Ectodermal cell (in vitro differentiated cells): Measurements from ENCODE around the gene UNC119.

Experiments used
- H3K27ac ChIP-seq: 2 replicates; pipeline ENCODE4 v1.7.0; 2013; ENCODE audit warnings: mild to moderate bottlenecking, low read depth, low read length; ENCODE audit not compliant: insufficient read depth, poor library complexity, severe bottlenecking
- H3K27me3 ChIP-seq: 2 replicates; pipeline ENCODE4 v1.7.0; 2013; ENCODE audit warnings: mild to moderate bottlenecking, low read length; ENCODE audit not compliant: insufficient read depth, control insufficient read depth, poor library complexity, severe bottlenecking
- H3K36me3 ChIP-seq: one replicate; pipeline ENCODE4 v1.7.0; 2013; ENCODE audit warnings: low read length; ENCODE audit not compliant: control insufficient read depth, insufficient read depth
- H3K4me1 ChIP-seq: one replicate; pipeline ENCODE4 v1.7.0; 2013; ENCODE audit warnings: low read length; ENCODE audit not compliant: control insufficient read depth, insufficient read depth
- H3K4me3 ChIP-seq: 2 replicates; pipeline ENCODE4 v1.7.0; 2013; ENCODE audit warnings: low read depth, low read length, control low read depth; ENCODE audit not compliant: insufficient read depth
- H3K9me3 ChIP-seq: 2 replicates; pipeline ENCODE4 v1.7.0; 2013; ENCODE audit warnings: mild to moderate bottlenecking, low read length, moderate library complexity; ENCODE audit not compliant: control insufficient read depth
- WGBS, 2 experiments: methylation state at CpG; one replicate each; pipeline ENCODE4 v1.1.7; 2013; ENCODE audit warnings: missing lambda C conversion rate in 2 of 2; 5-methylcytosine and 5-hydroxymethylcytosine counted together

The UNC119 gene

GRCh38 chr17:28544402-28545140 is 7.9 kb downstream of the UNC119 start:
- no peak overlapping the region for H3K27ac ChIP-seq
- no peaks in the 10 kb centered on the region for H3K27me3 ChIP-seq
- no peaks in the 10 kb centered on the region for H3K9me3 ChIP-seq
- H3K4me1 ChIP-seq: peaks cover 4% of the 10 kb centered on the region
- 80 to 86% methylated on average over 3 to 4 of the region's 4 CpGs for WGBS, 2 experiments
- H3K36me3 ChIP-seq: no peaks in the 10 kb centered on the region
- H3K4me3 ChIP-seq: no peak overlapping the region

GRCh38 chr17:28541439-28541838 is 11.0 kb downstream of the UNC119 start:
- WGBS, 2 experiments: 93 to 95% methylated on average over 4 of the region's 4 CpGs
- no peaks in the 10 kb centered on the region for H3K9me3 ChIP-seq
- H3K27me3 ChIP-seq: no peaks in the 10 kb centered on the region
- H3K4me3 ChIP-seq: no peak overlapping the region
- H3K36me3 ChIP-seq: no peaks in the 10 kb centered on the region
- no peaks in the 10 kb centered on the region for H3K4me1 ChIP-seq
- H3K27ac ChIP-seq: no peak overlapping the region

GRCh38 chr17:28540231-28540630 is 12.2 kb downstream of the UNC119 start:
- no peaks in the 10 kb centered on the region for H3K4me1 ChIP-seq
- H3K36me3 ChIP-seq: no peaks in the 10 kb centered on the region
- no peak overlapping the region for H3K27ac ChIP-seq
- H3K9me3 ChIP-seq: no peaks in the 10 kb centered on the region
- H3K27me3 ChIP-seq: no peaks in the 10 kb centered on the region
- no peak overlapping the region for H3K4me3 ChIP-seq
- WGBS, 2 experiments: 88 to 93% methylated on average over 4 of the region's 4 CpGs

- no peaks in the 10 kb centered on the region for H3K9me3 ChIP-seq
- no peaks in the 10 kb centered on the region for H3K4me1 ChIP-seq
- no peak overlapping the region for H3K27ac ChIP-seq
- H3K36me3 ChIP-seq: no peaks in the 10 kb centered on the region
- H3K4me3 ChIP-seq: no peak overlapping the region
- no peaks in the 10 kb centered on the region for H3K27me3 ChIP-seq
- 92 to 94% methylated on average over 14 of the region's 14 CpGs for WGBS, 2 experiments
Observed at GRCh38 chr17:28538296-28538895, 14.0 kb downstream of the UNC119 start.

GRCh38 chr17:28537219-28537610 is 15.2 kb downstream of the UNC119 start:
- Histone ChIP-seq H3K27me3 (no peaks in the 10 kb centered on the region), H3K4me1 (peaks cover 6% of the 10 kb centered on the region), H3K9me3 (no peaks in the 10 kb centered on the region), H3K4me3 (no peak overlapping the region), H3K36me3 (no peaks in the 10 kb centered on the region), H3K27ac (no peak overlapping the region)
- WGBS, 2 experiments: 87 to 89% methylated on average over 12 of the region's 12 CpGs

- H3K27me3 ChIP-seq: no peaks in the 10 kb centered on the region
- H3K27ac ChIP-seq: no peak overlapping the region
- 74 to 80% methylated on average over 9 of the region's 9 CpGs for WGBS, 2 experiments
- no peaks in the 10 kb centered on the region for H3K36me3 ChIP-seq
- no peaks in the 10 kb centered on the region for H3K9me3 ChIP-seq
- H3K4me3 ChIP-seq: no peak overlapping the region
- H3K4me1 ChIP-seq: peaks cover 7% of the 10 kb centered on the region
Observed at GRCh38 chr17:28536532-28537218, 15.7 kb downstream of the UNC119 start.

GRCh38 chr17:28534740-28535375 is 17.6 kb downstream of the UNC119 start:
- no peaks in the 10 kb centered on the region for H3K27me3 ChIP-seq
- no peaks in the 10 kb centered on the region for H3K9me3 ChIP-seq
- no peak overlapping the region for H3K27ac ChIP-seq
- H3K4me1 ChIP-seq: peaks cover 11% of the 10 kb centered on the region
- WGBS, 2 experiments: 92 to 93% methylated on average over 11 of the region's 11 CpGs
- no peaks in the 10 kb centered on the region for H3K36me3 ChIP-seq
- H3K4me3 ChIP-seq: no peak overlapping the region

GRCh38 chr17:28533091-28533807 is 19.2 kb downstream of the UNC119 start:
- peaks cover 19% of the 10 kb centered on the region for H3K4me1 ChIP-seq
- H3K4me3 ChIP-seq: no peak overlapping the region
- WGBS, 2 experiments: 80% methylated on average over 16 of the region's 16 CpGs
- no peaks in the 10 kb centered on the region for H3K9me3 ChIP-seq
- no peaks in the 10 kb centered on the region for H3K36me3 ChIP-seq
- H3K27ac ChIP-seq: no peak overlapping the region
- H3K27me3 ChIP-seq: no peaks in the 10 kb centered on the region

GRCh38 chr17:28532050-28532960 is 20.1 kb downstream of the UNC119 start:
- 80 to 83% methylated on average over 7 of the region's 7 CpGs for WGBS, 2 experiments
- H3K4me1 ChIP-seq: peaks cover 19% of the 10 kb centered on the region
- H3K27ac ChIP-seq: no peak overlapping the region
- H3K4me3 ChIP-seq: no peak overlapping the region
- no peaks in the 10 kb centered on the region for H3K27me3 ChIP-seq
- H3K9me3 ChIP-seq: no peaks in the 10 kb centered on the region
- no peaks in the 10 kb centered on the region for H3K36me3 ChIP-seq
